NOMO-1 (cell line): ENCODE measurements around the gene PRSS53.
"Not testable (repeated sequence)": the region's sequence is repeated elsewhere in the genome, so short reads cannot be mapped to it uniquely, and the experiment has no call there.

Source experiments
- DNase-seq, 2 experiments: peaks; one replicate each; lab custom pipeline; 2025; ENCODE audit not compliant: unreplicated experiment in 2 of 2; lab: John Stamatoyannopoulos, UW

PRSS53 gene

DNA sequence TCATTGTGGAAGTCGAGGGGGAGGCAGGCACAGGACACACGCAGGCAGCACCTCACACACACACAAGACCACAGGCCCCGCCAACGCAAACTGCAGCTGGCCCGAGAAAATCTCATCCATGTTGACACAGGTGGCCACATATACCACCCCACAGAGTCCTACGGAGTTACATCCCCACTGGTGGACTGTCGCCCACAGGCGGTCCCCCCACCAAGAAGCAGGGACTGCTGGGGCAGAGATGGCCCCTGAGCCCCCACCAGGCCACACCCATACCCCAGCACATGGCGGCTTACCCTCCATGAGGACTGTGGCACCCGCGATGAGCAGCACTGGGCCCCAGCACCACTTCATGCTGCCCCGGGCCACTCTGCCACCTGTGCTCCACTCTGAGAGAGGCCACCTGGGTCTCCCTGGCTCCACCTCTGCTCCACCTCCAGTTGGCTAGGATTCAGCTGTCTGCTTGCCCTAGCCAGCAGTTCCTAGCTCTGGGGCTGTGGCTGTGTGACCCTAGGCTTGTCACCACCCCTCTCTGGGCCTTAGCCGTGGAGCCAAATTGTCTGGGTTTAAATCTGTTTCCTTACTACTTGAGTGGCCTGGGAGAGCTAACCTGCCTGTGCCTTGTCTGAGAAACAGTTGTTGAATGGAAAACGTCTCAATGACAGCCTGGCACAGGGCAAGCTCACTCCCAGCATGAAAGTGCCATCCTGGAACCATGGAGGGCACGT is at the start of gene PRSS53:
TSS of gene PRSS53 (minus strand) at position 485 of the 725 bp plus-strand sequence. CDS start at position 351, 134 bp downstream.
- no peak for DNase-seq

DNA sequence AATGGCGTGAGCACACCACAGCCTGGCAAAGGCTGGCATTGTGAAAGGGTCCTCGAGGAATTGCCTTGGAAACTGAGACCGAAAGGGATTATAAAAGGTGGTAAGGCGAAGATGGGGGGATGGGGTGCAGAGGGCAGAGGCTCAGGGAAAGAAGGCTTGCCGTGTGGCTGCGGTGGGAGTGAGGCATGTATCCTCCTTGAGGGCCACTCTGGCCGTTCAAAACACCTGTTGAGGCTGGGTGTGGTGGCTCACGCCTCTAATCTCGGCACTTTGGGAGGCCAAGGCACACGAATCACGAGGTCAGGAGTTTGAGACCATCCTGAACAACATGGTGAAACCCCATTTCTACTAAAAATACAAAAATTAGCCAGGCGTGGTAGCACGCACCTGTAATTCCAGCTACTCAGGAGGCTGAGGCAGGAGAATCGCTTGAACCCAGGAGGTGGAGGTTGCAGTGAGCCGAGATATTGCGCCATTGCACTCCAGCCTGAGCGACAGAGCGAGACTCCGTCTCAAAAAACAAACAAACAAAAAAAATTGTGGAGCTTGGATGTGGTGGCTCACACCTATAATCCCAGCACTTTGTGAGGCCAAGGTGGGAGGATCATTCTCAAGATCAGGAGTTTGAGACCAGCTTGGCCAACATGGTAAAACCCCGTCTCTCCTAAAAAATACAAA is 48.2 kb upstream of the PRSS53 start:
- DNase-seq: not testable (repeated sequence)

DNA sequence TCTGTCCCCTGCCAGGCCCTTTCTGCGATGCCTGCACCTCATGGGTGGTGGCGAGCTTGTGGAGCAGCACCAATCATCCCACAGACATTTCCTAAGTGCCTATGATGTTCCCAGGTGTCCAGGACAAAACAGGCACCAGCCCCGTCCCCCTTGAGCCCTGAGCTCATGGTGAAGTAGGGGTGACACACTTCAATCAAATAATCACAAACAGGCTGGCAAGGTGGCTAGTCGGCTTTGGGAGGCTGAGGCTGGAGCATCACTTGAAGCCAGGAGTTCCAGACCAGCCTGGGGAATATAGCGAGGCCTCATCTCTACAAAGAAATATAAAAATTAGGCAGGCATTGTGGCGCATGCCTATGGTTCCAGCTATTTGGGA is 47.5 kb upstream of the PRSS53 start:
- no peak for DNase-seq

DNA sequence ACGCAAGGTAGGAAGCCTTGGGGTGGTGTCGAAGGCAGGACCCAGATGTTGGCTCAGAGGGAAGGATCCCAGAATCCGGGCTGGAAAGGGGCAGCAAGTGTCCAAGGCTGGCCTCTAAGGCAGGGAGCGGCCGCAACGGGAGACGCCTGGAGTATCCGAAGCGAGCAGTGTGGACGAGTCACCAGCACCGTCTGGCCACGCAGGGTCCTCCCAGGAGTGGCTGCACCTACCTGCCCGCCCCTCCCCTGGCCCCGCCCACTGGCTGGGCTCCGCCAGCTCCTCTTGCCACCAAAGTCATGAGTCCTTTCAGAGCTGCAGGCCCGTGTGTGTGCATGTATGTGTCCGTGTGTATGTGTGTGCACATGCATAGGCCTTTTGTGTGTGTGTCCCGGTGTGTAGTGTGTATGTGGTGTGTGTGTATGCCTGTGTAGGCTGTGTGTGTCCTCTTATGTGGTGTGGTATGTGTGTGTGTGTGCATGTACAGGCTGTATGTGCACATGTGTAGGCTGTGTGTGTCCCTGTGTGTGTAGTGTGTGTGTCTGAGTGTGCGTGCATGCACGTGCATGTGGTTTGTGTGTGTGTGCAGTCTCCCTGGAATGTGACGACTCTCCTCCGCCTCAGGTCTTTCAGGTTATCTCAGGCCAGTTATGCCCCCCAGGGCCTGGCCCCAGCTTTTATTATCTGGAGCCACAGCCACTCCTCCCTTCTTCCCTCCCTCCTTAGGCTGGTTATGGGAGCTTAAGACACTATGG is 47.0 kb upstream of the PRSS53 start, which contains the start of gene PRSS8:
TSS of gene PRSS8 (minus strand) at position 193 of the 752 bp plus-strand sequence. CDS start 229 bp downstream, outside the sequence.
- no peak for DNase-seq

DNA sequence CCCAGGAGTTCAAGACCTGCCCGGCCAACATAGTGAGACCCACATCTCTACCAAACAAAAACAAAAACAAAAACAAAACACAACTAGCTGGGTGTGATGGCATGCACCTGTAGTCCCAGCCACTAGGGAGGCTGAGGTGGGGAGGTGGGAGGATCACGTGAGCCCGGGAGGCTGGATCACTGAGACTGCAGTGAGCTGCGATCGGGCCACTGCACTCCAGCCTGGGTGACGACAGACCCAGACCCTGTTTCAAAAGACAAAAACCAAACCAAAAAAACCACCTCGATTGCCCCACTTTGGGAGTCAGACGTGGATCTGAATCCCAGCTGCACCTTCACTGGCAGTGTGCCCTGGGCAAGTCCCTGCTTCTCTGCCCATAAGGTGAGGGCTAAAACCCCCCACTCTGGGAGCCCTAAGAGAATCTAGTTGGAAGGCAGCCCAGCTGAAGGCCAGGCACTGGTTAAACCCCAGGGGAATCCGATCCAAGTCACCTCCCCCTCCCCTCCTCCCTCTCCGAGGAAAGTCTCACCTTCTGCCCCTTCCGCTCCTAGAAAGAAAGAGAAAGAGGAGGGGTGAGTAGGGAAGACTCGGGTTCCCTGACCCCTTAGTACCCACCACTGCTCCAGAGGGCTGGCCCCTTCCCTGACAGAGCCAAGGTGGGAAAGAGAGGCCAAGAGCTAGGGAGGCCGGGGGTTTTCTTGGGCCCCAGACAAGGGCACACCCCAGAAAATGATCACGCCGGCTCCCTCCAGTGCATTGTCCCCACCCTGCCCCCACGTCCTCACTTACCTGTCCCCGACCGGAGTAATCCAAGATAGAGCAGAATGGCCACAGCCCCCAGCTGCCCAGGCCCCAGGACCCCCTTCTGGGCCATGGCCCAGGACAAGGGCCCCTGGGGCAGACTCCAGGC is 46.1 kb upstream of the PRSS53 start:
- DNase-seq: no peak

DNA sequence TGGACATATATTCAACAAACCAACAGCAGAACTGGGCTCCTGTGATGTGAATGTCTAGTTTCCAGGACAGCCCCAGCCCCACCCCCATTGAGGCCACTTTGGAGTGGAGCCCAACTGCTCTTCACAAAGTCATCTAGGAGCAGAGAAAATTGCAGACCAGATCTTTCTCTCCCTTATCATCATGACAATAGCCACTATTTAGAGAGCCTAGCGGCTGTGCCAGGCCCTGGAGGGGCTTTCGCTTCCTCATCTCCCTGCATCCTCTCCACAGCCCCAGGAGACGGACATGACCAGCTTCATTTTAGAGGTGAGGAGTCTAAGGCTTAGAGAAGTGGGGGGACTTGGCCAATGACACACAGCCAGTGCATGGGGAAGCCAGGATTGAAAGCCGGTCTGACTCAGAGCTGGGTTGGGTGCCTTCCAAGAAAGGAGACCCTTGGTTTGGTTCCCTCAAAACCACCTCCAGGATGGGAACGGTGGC is 45.4 kb upstream of the PRSS53 start:
- peak; percentile 67 to 81 for DNase-seq

DNA sequence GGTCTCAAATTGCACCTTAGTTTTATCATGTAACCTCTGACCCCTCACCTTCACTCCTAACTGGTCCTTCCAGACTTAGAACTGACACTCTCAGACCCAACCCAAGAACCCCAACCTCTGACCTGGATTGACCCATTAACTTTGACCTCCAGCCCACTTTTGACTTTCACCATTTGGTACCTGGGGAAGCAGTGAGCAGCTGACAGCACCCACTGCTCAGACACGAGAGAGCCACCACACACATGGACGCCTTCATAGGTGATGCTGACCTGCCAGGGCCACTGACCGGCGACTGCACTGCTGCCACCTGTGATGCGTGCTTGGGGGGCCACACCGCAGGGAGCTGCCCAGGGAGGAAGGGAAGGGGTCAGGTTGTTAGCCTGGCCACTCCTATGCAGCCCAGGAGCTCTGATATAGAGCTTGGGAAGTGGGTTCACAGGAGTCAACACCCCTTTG is 44.3 kb upstream of the PRSS53 start:
- DNase-seq: no peak

DNA sequence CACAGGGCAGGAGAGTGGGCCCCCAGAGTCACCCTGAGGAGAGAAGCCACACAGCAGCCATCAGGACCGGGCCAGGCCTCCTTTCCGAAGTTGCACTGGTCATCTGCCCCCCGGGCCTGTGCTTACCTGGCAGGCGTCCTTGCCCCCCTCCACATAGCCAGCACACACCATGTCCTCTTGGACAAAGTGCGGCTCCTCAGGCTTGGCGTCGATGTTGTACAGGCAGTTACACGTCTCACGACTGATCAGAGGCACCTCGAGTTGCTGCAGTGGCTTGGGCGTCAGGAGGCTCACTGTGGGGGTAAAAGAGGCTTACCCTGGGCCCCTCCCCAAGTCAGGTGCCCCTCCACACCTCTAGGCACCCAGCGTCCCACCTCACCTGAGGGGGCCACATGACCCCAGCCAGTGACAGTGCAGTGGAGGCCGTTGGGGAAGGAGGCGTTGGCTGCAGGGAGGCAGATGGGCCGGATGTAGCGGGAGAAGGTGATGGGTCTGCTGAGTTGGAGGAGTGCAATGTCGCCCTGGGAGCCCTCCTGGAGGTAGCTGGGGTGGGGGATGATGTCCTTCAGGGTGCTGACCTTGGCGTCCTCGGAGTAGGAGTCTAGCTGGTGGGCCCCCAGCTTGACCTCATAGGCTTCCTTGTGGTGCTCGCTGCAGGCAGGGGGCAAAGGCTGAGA is 43.7 kb upstream of the PRSS53 start:
- DNase-seq: no peak

DNA sequence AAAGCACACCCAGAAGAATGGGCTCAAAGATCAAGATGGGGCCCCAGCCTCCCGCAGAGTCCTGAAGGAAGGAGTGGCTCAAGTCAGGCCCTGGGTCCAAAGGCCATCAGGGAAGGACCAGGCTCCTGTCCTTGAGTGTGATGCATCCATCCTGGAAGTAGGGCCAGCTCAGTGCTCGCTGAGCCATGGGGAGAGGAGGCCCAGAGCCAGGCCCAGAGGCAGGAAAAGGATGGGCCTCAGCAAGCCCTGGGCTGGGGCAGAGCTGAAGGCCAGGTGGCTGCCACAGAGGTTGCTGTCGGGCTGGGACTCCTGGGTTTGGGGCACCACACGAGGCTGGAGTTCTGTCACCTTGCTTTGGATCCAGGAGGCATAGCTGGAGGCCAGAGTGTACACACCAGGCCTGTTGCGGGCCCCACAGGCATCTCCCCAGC is 43.1 kb upstream of the PRSS53 start:
- no peak for DNase-seq

DNA sequence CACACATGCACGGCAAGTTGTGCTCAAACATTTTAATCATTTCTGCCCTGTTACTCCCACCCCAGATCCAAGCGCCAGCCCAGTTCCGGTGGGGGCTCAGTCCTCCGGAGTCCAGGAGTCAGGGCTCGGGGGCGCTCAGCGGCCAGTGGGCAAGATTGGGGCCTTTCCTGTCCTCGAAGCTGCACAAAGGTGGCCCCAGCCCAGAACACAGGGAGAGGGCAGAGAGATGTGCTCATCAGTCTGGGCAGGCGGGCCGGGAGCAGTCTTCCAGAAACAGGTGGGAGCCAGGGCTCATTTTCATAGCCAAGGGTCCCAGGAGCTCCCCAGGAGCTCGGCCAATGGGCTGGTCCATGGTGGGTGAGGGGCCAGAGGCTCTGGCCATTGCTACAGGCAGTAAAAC is 42.7 kb upstream of the PRSS53 start:
- no peak for DNase-seq

DNA sequence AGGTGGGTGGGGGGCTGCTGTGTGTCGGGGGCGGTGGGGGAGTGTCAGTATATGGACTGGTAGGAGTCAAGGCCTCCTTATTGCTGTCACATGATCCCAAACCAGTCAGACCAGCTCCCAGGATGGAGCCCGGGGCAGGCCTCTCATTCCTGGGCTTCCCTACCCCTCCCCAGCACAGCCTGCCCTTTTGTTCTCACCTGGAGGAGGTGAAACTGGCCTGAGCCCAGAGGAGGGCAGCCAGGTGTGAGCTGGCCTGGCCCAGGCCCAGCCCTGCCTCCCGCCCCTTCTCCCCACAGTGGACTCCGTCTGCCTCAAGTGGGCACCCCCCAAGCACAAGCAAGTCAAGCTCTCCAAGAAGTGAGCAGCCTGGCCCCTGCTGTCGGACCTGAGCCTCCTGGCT is 42.2 kb upstream of the PRSS53 start:
- no peak for DNase-seq

DNA sequence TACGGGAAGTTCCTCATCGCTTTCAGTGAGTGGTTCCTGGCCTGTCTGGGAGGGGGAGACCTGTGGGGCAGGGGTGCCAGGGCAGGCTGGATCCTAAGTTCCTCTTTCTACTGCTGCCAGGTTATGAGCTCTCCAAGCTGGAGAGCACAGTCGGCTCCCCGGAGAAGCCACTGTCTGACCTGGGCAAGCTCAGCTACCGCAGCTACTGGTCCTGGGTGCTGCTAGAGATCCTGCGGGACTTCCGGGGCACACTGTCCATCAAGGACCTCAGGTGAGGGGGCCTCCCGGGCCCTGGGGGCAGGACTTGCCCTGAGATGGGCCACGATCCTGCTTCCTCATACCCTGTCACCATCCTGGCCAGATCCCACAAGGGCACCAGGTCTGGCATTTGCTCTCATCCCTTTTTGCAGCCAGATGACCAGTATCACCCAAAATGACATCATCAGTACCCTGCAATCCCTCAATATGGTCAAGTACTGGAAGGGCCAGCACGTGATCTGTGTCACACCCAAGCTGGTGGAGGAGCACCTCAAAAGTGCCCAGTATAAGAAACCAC is 41.7 kb upstream of the PRSS53 start:
- DNase-seq: peak in 1 of 2 experiments; percentile 17

DNA sequence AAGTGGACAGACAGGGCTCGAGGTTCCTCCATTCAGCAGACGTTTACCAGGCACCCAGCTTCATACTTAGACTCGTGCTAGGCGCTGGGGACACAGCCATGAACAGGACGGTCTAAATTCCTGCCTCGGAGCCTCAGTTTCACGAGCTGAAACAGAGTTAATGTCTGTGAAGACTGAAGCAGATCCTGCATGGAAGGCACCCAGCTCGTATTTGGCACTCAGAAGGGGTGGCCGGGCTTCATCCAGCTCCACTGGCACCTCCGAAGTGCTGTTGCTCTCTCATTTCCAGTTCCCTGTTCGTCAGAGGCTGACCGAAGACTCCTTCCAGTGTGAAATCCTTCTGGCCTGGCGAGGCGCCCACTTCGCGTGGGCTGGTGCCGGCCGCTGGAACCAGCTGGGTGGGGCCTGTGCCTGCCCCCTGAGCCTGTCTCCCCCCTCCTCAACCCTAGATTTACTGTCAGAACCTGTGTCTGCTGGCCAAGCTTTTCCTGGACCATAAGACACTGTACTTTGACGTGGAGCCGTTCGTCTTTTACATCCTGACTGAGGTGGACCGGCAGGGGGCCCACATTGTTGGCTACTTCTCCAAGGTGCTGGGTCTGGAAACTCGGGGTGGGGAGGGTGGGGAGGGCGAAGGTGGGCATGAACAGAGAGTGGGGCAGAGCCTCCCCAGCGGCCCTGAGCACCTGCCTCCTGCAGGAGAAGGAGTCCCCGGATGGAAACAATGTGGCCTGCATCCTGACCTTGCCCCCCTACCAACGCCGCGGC is 41.0 kb upstream of the PRSS53 start:
- peak in 1 of 2 experiments; percentile 48 for DNase-seq

DNA sequence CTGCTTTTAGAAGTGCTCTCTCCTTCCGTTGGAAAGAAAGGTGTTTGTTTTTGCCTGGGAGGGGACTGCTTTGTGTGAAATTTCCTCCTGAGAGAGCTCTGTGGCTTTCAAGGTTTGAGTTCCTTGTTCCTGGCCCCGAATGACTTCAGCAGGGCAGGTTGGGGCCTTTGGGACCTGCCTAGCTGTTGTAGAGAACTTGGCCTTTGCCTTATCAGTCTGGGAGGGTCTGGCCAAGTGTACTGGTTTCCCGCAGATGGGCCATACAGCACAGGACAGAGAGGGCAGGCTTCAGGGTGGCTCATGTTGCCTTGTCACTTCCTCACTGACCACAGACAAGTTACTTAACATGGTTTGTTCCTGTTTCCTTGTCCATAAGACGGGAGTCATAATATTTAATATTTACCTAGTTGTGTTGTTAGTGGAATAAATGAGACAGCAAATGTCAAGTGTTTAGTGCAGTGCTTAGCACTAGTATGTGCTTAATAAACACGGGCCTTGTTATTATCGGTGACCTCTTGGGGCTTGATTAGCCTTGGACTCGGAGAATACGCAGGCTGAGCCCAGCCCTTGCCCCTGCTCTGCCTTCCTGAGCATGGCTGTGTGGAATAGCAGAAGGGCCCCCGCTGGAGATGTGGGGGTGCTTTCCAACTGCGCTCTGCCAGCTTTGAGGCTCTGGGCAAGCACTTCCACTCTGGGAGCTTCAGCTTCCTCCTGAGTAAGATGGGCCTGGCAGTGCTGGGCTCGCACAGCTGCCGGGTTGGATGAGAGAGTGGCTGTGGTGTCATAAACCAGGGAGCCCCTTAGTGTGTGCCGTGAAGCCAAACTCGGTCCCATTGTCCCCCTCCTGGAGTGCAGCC is 40.2 kb upstream of the PRSS53 start:
- DNase-seq: peak; percentile 96 to 98

DNA sequence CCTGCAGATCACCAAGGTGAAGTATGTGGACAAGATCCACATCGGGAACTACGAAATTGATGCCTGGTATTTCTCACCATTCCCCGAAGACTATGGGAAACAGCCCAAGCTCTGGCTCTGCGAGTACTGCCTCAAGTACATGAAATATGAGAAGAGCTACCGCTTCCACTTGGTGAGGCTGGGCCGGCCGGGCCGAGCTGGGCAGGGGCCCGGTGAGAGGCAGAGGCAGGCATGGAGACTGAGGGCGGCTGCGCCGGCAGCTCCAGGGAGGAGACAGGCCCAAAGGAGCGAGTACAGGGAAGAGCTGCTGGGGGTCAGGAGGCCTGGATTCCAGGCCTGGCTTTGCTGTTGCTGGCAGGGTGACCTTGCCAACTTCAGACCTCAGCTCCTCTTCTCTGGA is 38.4 kb upstream of the PRSS53 start:
- DNase-seq: no peak

DNA sequence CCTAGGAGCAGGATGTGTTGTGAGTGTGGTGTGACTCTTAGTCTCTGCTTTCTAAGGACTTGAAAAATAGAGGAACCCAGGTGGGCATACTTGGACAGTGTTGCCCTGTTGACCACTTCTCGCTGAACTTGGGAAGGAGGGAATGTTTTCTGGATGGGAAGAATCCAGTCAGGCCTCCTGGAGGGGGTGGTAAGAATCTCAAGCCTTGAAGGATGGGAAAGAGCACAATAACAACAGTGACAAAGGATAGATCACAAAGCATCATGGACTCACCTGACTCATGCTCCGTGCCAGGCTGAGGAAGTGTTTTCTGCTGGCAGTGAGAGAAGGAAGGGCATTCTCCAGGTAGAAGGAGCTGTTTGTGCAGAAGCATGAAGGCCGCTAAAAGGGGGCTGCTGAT is 37.1 kb upstream of the PRSS53 start:
- DNase-seq: no peak

DNA sequence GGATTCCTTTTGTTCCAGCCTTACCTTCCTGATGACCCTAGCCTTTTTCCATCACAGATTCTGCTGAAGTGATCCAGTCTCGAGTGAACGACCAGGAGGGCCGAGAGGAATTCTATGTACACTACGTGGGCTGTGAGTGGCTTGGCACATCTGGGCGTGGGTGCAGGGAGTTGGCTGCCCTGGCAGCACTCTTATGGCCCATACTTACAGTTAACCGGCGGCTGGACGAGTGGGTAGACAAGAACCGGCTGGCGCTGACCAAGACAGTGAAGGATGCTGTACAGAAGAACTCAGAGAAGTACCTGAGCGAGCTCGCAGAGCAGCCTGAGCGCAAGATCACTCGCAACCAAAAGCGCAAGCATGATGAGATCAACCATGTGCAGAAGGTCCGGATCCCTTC is 31.4 kb upstream of the PRSS53 start:
- no peak for DNase-seq
